NB4 (cell line): Measurements from ENCODE around the gene CYB5R3.

ENCODE experiments used
- DNase-seq: peaks from one replicate; pipeline ENCODE4 v3.0.0; 2010; ENCODE audit warnings: low read depth
- H3K4me3 ChIP-seq: one replicate; pipeline ENCODE4 v1.5.1; 2011; ENCODE audit warnings: mild to moderate bottlenecking, low read depth, low read length, moderate library complexity
- MAX ChIP-seq: IDR thresholded peaks from 2 replicates; pipeline ENCODE4 v1.6.1; 2011; ENCODE audit warnings: low read depth, low read length
- MYC ChIP-seq: IDR thresholded peaks from 2 replicates; pipeline ENCODE4 v1.6.1; 2011; ENCODE audit warnings: low read depth, low read length
- POLR2A ChIP-seq: IDR thresholded peaks from 2 replicates; pipeline ENCODE4 v1.6.1; 2011; ENCODE audit warnings: mild to moderate bottlenecking; ENCODE audit not compliant: insufficient read length; ENCODE audit errors: extremely low read depth
- TF ChIP-seq, protein P1 (sequence below): IDR thresholded peaks from one replicate; pipeline ENCODE4 v1.5.1; 2012; ENCODE audit warnings: low read depth, low read length

CYB5R3 gene

DNA sequence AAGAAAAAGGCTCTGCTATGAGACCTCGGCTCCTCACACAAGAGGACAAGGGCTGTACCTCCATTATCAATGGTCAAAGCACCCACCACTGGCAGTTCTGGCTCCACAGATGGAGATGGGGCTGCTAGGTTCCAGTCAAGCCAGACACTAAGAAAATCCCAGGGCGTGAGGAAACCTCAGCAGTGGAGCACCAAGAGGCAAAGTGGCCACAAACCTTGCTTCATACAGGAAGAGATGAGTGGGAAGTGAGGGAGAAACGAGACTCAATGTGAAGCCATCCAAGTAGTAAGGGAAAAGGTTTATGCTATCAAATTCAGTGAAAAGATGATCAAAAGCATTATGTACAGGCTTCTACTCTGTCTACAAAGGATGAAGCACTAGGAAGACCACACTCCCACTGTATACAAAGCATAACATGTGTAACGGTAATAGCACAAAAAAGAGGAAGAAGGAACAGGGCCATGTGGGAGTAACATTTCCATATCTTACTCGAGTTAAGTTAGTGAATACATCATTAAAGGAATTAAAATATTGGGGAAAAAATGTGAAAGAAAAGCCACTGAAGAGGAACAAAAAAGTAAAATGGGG, 61.5 kb downstream of the CYB5R3 start:
- TF ChIP-seq MYC (peak; percentile 33; the same call in 1 of the 2 replicates), POLR2A (no peak), MAX (peak; percentile 54; the same call in 1 of the 2 replicates)
- TF ChIP-seq, protein P1, sequence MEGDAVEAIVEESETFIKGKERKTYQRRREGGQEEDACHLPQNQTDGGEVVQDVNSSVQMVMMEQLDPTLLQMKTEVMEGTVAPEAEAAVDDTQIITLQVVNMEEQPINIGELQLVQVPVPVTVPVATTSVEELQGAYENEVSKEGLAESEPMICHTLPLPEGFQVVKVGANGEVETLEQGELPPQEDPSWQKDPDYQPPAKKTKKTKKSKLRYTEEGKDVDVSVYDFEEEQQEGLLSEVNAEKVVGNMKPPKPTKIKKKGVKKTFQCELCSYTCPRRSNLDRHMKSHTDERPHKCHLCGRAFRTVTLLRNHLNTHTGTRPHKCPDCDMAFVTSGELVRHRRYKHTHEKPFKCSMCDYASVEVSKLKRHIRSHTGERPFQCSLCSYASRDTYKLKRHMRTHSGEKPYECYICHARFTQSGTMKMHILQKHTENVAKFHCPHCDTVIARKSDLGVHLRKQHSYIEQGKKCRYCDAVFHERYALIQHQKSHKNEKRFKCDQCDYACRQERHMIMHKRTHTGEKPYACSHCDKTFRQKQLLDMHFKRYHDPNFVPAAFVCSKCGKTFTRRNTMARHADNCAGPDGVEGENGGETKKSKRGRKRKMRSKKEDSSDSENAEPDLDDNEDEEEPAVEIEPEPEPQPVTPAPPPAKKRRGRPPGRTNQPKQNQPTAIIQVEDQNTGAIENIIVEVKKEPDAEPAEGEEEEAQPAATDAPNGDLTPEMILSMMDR: no peak
- no peak overlapping the region for H3K4me3 ChIP-seq
- DNase-seq: peak; percentile 69

- no peak overlapping the region for H3K4me3 ChIP-seq
- TF ChIP-seq MAX (no peak), MYC (no peak), POLR2A (no peak)
- TF ChIP-seq, protein P1: no peak
- no peak for DNase-seq
Measured at GRCh38 chr22:42586381-42586780, 62.8 kb downstream of the CYB5R3 start.

DNA sequence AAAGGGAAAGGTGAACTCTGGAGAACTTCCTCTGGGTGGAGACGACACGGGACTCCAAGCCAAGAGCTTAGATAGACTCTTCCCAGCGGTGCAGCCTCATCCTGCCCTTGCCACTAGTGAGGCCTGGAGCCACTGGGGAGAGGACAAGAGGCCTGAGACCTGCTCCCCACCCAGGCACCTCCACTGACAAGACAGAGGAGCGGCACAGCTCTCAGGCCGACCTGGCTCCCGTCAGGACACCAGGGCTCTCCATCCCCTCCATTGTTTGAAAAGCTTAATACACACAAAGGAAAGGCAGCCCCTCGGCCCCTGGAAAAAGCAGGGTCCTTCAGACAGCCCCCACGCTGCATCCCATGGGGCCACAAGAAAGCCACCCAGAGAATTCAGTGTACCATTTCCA, 64.1 kb downstream of the CYB5R3 start:
- H3K4me3 ChIP-seq: no peak overlapping the region
- TF ChIP-seq MYC: no peak
- TF ChIP-seq POLR2A: no peak
- TF ChIP-seq, protein P1: no peak
- TF ChIP-seq MAX: no peak
- DNase-seq: no peak

DNA sequence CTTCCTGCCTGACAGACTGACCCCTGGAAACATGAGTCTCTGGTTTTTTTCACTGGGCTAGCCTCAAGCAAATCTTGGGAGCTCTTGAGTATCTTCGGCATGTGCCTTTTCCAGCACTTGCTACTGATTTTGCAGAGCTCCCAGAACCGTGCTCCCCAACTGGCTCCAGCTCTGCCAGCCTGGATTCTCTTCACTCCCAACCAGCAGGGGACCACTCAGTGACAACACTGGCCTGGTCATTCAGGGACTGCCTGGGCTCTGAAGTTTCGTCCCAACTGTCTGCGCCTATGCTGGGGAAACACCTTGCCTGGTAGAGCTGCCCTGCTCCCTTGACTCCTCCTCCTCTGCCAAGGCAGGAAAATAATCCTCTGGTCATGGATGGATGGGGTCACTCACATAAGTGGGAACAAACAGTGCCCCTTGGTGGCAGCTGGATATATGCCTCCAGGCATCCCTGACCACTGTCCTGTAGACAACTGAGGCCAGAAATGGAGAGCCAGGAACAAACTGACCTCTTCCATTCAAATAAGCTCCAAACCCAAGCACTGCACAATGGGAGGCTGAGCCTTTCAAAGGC, 64.7 kb downstream of the CYB5R3 start:
- H3K4me3 ChIP-seq: no peak overlapping the region
- TF ChIP-seq MAX: no peak

DNA sequence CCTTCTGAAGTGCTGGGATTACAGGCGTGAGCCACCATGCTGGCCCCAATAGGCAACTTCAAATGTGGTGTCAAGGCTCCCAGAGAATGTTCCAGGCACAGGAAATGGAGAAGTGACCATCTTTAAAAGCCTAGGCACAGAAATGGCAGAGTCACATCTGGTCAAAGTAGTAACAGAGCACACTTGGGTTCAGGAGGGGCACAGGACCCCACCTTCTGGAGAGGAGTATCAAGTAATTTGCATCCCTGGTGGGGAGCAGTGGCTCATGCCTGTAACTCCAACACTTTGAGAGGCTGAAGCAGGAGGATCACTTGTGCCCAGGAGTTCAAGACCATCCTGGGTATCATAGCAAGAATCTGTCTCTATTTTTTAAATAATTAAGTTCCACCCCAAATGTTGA, 66.2 kb downstream of the CYB5R3 start:
- no peak overlapping the region for H3K4me3 ChIP-seq
- no peak for DNase-seq
- no peak for TF ChIP-seq MYC
- no peak for TF ChIP-seq MAX
- TF ChIP-seq POLR2A: no peak
- TF ChIP-seq, protein P1: no peak

More for the DNA sequence above, 64.7 kb downstream of the CYB5R3 start:
- DNase-seq: no peak
